Adrenal gland (tissue), 12 donors: ENCODE data around the gene ZNF576. TPM values are rescaled to one million over a fixed set of nuclear protein-coding genes. Genes with fewer than 3 reads are reported as not detected.
A peak's percentile ranks its signal among the peaks of the same experiment; 100 is the strongest.

ENCODE experiments used
- DNase-seq, 7 donors: peaks; one replicate each; pipeline ENCODE4 v3.0.0-alpha.2; 2019 to 2020
- H3K27ac ChIP-seq, 5 donors: fragments of 200-600 bp; sonication (generic) in 4 of 5; 1 replicate in 3 of 5; 2 replicates in 2 of 5; pipeline versions ENCODE4 v1.5.1 to v1.8.0; 2016 to 2020; ENCODE audit warnings: mild to moderate bottlenecking in 1 of 5
- H3K27me3 ChIP-seq: fragments of 200-600 bp; 2 replicates; pipeline ENCODE4 v1.8.0; 2021
- H3K36me3 ChIP-seq, 2 donors: fragments of 200-600 bp; replicated peaks in 1 of 2; 1 replicate in 1 of 2; 2 replicates in 1 of 2; pipeline versions ENCODE4 v1.5.1 to v1.8.0; 2018 to 2022
- H3K4me1 ChIP-seq, 2 donors: fragments of 200-600 bp; replicated peaks in 1 of 2; 1 replicate in 1 of 2; 2 replicates in 1 of 2; pipeline versions ENCODE4 v1.5.1 to v1.8.0; 2018 to 2021
- H3K4me3 ChIP-seq, 4 donors: fragments of 200-600 bp; sonication (generic) in 3 of 4; one replicate each; pipeline ENCODE4 v1.5.1; 2016 to 2018
- H3K9me3 ChIP-seq, 3 donors: fragments of 200-600 bp; sonication (generic) in 1 of 3; replicated peaks in 1 of 3; 1 replicate in 2 of 3; 2 replicates in 1 of 3; pipeline versions ENCODE4 v1.5.1 to v1.8.0; 2016 to 2021
- CTCF ChIP-seq, 6 experiments: fragments of 450-650 bp in 4 of 6; fragments of 200-600 bp in 2 of 6; sonication (generic) in 1 of 6; IDR thresholded peaks; 1 replicate in 5 of 6; 2 replicates in 1 of 6; pipeline versions ENCODE4 v1.5.1 to v1.8.0; 2016 to 2021; ENCODE audit warnings: antibody characterized with exemption in 6 of 6, mild to moderate bottlenecking in 2 of 6, moderate library complexity in 1 of 6
- POLR2A ChIP-seq, 2 donors: fragments of 450-650 bp; IDR thresholded peaks; one replicate each; pipeline ENCODE4 v1.6.1; 2017; ENCODE audit warnings: antibody characterized with exemption in 2 of 2, mild to moderate bottlenecking in 2 of 2, moderate library complexity in 1 of 2
- WGBS, 4 donors: extraction: QIAGEN DNeasy Blood & Tissue Kit in 2 of 4; methylation state at CpG; one replicate each; pipeline versions ENCODE4 v1.1.5 to v1.1.7; 2013 to 2017; 5-methylcytosine and 5-hydroxymethylcytosine counted together
- intact Hi-C, 2 donors: fragments of 100-400 bp; cut with DNase I; formaldehyde crosslinking; loops; one replicate each; pipeline versions ENCODE4 v1.14.1 to v1.15.0; 2022 to 2023
- polyA plus RNA-seq, 3 donors: library from polyadenylated mRNA; stranded (reverse); fragments of 200-250 nt in 2 of 3; fragments of 350-450 nt in 1 of 3; fragmentation: Illumina TruSeq in 1 of 3; extraction: RNeasy Lipid Tissue Mini Kit (QIAGEN cat#74804) in 1 of 3; gene quantifications; one replicate each; pipeline ENCODE4 v1.2.3, GENCODE V29; 2013 to 2014
- total RNA-seq, 9 donors: library from RNA; depleted of rRNA in 4 of 9; stranded (reverse); fragments of >200 nt in 4 of 9; fragments of 120-200 nt in 1 of 9; fragmentation: NEBNext Ultra II Directional in 1 of 9; extraction: Animal tissue kit (Norgen Biotek cat#: 25700) in 1 of 9; gene quantifications; one replicate each; pipeline versions ENCODE4 v1.1.0 to v1.2.4, GENCODE V29; 2013 to 2023
- donor health status: healthy with polysubstance abuse.
- donor health status: Bipolar disorder and iron deficiency.
- donor health status: DM: yes; HTN: yes; CAD: no.
- donor health status: DM: no; HTN: no; CAD: no.
- donor health status: DM: no; HTN: no; CAD: no.
- donor health status: DM: yes; HTN: yes; CAD: no.

ZNF576 gene
- total and polyA plus RNA-seq, 12 donors, result 9.8 to 114 (median 21.0) TPM

DNA sequence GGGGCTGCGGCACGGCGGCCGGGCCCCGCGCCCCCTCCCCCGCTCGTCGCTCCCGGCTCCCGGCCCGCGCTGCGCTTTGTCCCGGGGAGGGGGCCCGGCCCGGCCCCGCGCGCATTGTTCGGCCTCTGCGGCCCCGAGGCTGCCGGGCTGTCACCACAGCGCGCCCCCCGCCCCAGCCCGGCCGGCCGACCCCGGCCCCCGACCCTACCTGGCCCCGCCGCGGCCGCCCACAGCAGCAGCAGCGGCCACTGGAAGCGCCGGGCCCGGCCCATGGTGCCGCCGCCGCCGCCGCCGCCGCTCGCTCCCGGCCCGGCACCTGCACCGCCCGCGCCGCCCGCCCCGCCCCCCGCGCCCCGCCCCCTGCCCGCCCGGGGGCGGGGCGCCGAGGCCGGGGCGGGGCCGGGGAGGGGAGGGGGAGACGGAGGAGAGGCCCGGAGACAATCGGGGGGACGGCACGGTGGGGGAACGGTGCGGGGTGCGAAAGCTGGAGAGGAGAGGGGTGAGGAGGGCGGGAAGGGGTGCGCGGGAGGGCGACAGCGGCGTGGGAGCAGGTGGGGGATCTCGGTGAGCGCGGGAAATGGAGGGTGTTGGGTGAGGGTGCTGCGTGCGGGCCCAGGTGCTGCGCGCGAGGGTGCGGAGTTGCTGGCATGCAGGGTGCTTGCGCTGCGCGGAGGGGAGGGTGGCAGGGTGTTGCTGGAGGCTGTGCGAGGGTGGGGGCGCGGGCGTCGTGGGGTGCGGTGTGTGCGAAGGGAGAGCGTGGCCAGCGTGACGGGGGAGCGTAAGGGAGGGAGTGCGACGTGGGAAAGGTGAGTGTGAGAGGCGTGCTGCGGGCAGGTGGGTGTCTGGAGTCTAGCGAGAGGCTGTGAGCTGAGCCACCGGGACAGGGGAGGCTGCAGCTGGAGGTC lies 43.4 kb downstream of the ZNF576 start, which contains the start of gene CADM4:
TSS of gene CADM4 (minus strand) at position 332 of the 905 bp plus-strand sequence. CDS start at position 272, 60 bp downstream.
- intact Hi-C loops, result no loop called here
- H3K27me3 ChIP-seq, result no peaks in the 10 kb centered on the region
- H3K4me1 ChIP-seq, result peaks cover 17 to 18% of the 10 kb centered on the region in 2 donors
- no peaks in the 10 kb centered on the region for H3K36me3 ChIP-seq
- H3K27ac ChIP-seq, result peak within 1 kb of the TSS in 2 of 5 donors; percentile 19 to 54
- DNase-seq, result peak in 3 of 7 donors; percentile 29 to 60 (median 46)
- TF ChIP-seq POLR2A (IDR thresholded peaks at IDR 0.05) (no peak), CTCF (IDR thresholded peaks at IDR 0.05) (no peak)
- H3K9me3 ChIP-seq, result no peaks in the 10 kb centered on the region
- 1 to 2% (median 1%) methylated on average over 23 to 106 of the region's 110 CpGs for WGBS, 4 donors
- peak within 1 kb of the TSS in 3 of 4 donors; percentile 33 to 68 (median 59) for H3K4me3 ChIP-seq

DNA sequence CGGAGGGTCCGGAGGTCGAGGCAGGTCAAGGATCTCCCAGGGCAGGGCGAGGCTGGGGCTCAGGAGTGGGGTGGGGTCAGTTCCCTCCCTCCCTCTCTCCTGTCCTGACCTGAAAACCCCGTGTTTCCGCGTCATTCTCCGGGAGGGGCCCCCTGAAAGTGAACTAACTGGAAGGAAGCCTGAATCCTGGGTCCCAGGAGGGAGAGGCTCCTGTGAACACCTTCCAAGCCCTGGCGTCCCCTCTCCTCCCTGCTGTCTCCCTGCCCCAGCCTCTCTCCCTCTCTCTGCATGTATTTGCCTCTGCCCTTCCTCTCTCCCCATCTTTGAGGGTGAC lies 44.0 kb downstream of the ZNF576 start:
- 0 to 11% (median 7%) methylated on average over 8 to 9 of the region's 9 CpGs for WGBS, 4 donors
- no peak for TF ChIP-seq POLR2A (IDR thresholded peaks at IDR 0.05)
- TF ChIP-seq CTCF (IDR thresholded peaks at IDR 0.05), result no peak
- Histone ChIP-seq H3K4me1 (peaks cover 11 to 12% of the 10 kb centered on the region in 2 donors), H3K36me3 (no peaks in the 10 kb centered on the region), H3K27ac (no peak overlapping the region), H3K9me3 (no peaks in the 10 kb centered on the region), H3K4me3 (peak overlapping the region in 2 of 4 donors; percentile 59 to 68), H3K27me3 (no peaks in the 10 kb centered on the region)
- intact Hi-C loops, result no loop called here
- no peak for DNase-seq

- Histone ChIP-seq H3K27me3 (no peaks in the 10 kb centered on the region), H3K27ac (no peak overlapping the region), H3K4me1 (peaks cover 10 to 12% of the 10 kb centered on the region in 2 donors), H3K36me3 (no peaks in the 10 kb centered on the region), H3K4me3 (no peak overlapping the region), H3K9me3 (no peaks in the 10 kb centered on the region)
- intact Hi-C loops, result no loop called here
- no peak for DNase-seq
- 72 to 77% (median 75%) methylated on average over 2 of the region's 2 CpGs for WGBS, 4 donors
- TF ChIP-seq POLR2A (IDR thresholded peaks at IDR 0.05), result no peak
- TF ChIP-seq CTCF (IDR thresholded peaks at IDR 0.05), result no peak
These were observed 44.9 kb downstream of the ZNF576 start for GRCh38 chr19:43641333-43641732.

DNA sequence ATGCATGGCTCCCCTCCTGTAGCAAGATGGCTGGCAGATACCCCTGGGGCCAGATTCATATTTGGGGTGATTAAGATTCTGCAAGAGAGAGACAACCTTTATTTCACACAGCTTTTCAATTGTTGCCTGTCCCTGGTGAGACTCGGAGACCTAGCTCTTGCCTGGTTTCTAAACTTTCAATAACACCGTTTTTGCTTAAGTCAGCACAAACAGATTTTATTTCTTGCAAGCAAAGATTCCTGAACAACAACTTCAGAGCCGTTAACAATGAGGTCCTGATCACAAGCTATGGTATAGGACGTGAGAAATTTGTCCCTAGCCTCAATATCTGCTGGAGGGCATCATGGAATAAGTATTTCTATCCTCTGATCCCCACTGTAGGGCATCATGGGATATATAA lies 46.1 kb downstream of the ZNF576 start:
- Histone ChIP-seq H3K4me1 (peaks cover 10 to 12% of the 10 kb centered on the region in 2 donors), H3K27me3 (no peaks in the 10 kb centered on the region), H3K4me3 (no peak overlapping the region), H3K9me3 (no peaks in the 10 kb centered on the region), H3K27ac (no peak overlapping the region), H3K36me3 (no peaks in the 10 kb centered on the region)
- intact Hi-C loops, result no loop called here
- DNase-seq, result no peak
- WGBS, 4 donors, result 78 to 92% (median 80%) methylated on average over 4 of the region's 4 CpGs
- TF ChIP-seq CTCF (IDR thresholded peaks at IDR 0.05) (no peak), POLR2A (IDR thresholded peaks at IDR 0.05) (no peak)
